H9 (cell line): Measurements from ENCODE around the gene RPS8. TPM values are rescaled to one million over a fixed set of nuclear protein-coding genes. Genes with fewer than 3 reads are reported as not detected.

Source experiments
- DNase-seq: peaks from one replicate; pipeline ENCODE4 v3.0.0-alpha.2; 2017
- H2AFZ ChIP-seq: one replicate; pipeline ENCODE4 v1.6.1; 2013; ENCODE audit warnings: mild to moderate bottlenecking, low read length, control low read depth, moderate library complexity
- H2AK5ac ChIP-seq: 2 replicates; pipeline ENCODE4 v1.6.1; 2013; ENCODE audit warnings: low read length, control low read depth, mixed read lengths; ENCODE audit not compliant: insufficient read length
- H2BK120ac ChIP-seq: one replicate; pipeline ENCODE4 v1.6.1; 2013; ENCODE audit warnings: low read depth, mild to moderate bottlenecking, low read length, control low read depth, inconsistent platforms; ENCODE audit not compliant: poor library complexity, severe bottlenecking
- H2BK12ac ChIP-seq: 2 replicates; pipeline ENCODE4 v1.6.1; 2013; ENCODE audit warnings: low read length, control low read depth, mixed read lengths, low read depth; ENCODE audit not compliant: insufficient read length
- H2BK15ac ChIP-seq: 2 replicates; pipeline ENCODE4 v1.6.1; 2013; ENCODE audit warnings: low read depth, low read length, control low read depth
- H2BK20ac ChIP-seq: one replicate; pipeline ENCODE4 v1.6.1; 2013; ENCODE audit warnings: low read depth, mild to moderate bottlenecking, low read length, control low read depth, inconsistent platforms; ENCODE audit not compliant: poor library complexity, severe bottlenecking
- H2BK5ac ChIP-seq: 2 replicates; pipeline ENCODE4 v1.6.1; 2013; ENCODE audit warnings: low read length, control low read depth, mixed read lengths; ENCODE audit not compliant: insufficient read length
- H3K14ac ChIP-seq: 2 replicates; pipeline ENCODE4 v1.6.1; 2013; ENCODE audit warnings: low read length, control low read depth; ENCODE audit not compliant: insufficient read depth
- H3K18ac ChIP-seq: 2 replicates; pipeline ENCODE4 v1.6.1; 2013; ENCODE audit warnings: low read depth, mild to moderate bottlenecking, mixed read lengths, low read length, control low read depth; ENCODE audit not compliant: insufficient read length
- H3K23ac ChIP-seq: 2 replicates; pipeline ENCODE4 v1.6.1; 2013; ENCODE audit warnings: low read length, control low read depth, mixed read lengths, low read depth; ENCODE audit not compliant: insufficient read length
- H3K23me2 ChIP-seq: 2 replicates; pipeline ENCODE4 v1.6.1; 2013; ENCODE audit warnings: low read depth, mild to moderate bottlenecking, mixed read lengths, low read length, control low read depth; ENCODE audit not compliant: insufficient read length, poor library complexity, severe bottlenecking
- H3K27ac ChIP-seq: 2 replicates; pipeline ENCODE4 v1.5.1; 2013; ENCODE audit warnings: low read length, control low read depth, mixed read lengths, low read depth; ENCODE audit not compliant: insufficient read length
- H3K27me3 ChIP-seq: 2 replicates; pipeline ENCODE4 v1.6.1; 2013; ENCODE audit warnings: low read length, control low read depth, inconsistent platforms; ENCODE audit not compliant: insufficient read depth
- H3K4ac ChIP-seq: 2 replicates; pipeline ENCODE4 v1.6.1; 2013; ENCODE audit warnings: low read depth, mild to moderate bottlenecking, control low read depth, inconsistent platforms, low read length, moderate library complexity
- H3K4me1 ChIP-seq: 2 replicates; pipeline ENCODE4 v1.6.1; 2013; ENCODE audit warnings: low read length, control low read depth, inconsistent platforms; ENCODE audit not compliant: insufficient read depth
- H3K4me2 ChIP-seq: 2 replicates; pipeline ENCODE4 v1.6.1; 2013; ENCODE audit warnings: low read length, control low read depth, mixed read lengths; ENCODE audit not compliant: insufficient read length, insufficient read depth
- H3K56ac ChIP-seq: 2 replicates; pipeline ENCODE4 v1.6.1; 2013; ENCODE audit warnings: low read depth, mild to moderate bottlenecking, mixed read lengths, low read length, control low read depth; ENCODE audit not compliant: insufficient read length
- H3K79me1 ChIP-seq: 2 replicates; pipeline ENCODE4 v1.6.1; 2013; ENCODE audit warnings: low read depth, mild to moderate bottlenecking, moderate library complexity, low read length, control low read depth, inconsistent platforms; ENCODE audit not compliant: insufficient read depth, poor library complexity, severe bottlenecking
- H3K79me2 ChIP-seq: 2 replicates; pipeline ENCODE4 v1.6.1; 2013; ENCODE audit warnings: low read length, control low read depth, inconsistent platforms; ENCODE audit not compliant: insufficient read depth
- H3K9ac ChIP-seq: 2 replicates; pipeline ENCODE4 v1.6.1; 2013; ENCODE audit warnings: low read length, control low read depth, mixed read lengths; ENCODE audit not compliant: insufficient read length; ENCODE audit errors: extremely low read depth
- H3K9me3 ChIP-seq: one replicate; pipeline ENCODE4 v1.6.1; 2013; ENCODE audit warnings: low read depth, low read length, inconsistent platforms; ENCODE audit not compliant: control insufficient read depth
- H3T11ph ChIP-seq: one replicate; pipeline ENCODE4 v1.6.1; 2013; ENCODE audit warnings: mild to moderate bottlenecking, low read length, control low read depth, inconsistent platforms
- H4K20me1 ChIP-seq: one replicate; pipeline ENCODE4 v1.6.1; 2013; ENCODE audit not compliant: control insufficient read depth, insufficient read length, insufficient read depth
- H4K5ac ChIP-seq: 2 replicates; pipeline ENCODE4 v1.6.1; 2013; ENCODE audit warnings: low read depth, mild to moderate bottlenecking, mixed read lengths, low read length, control low read depth; ENCODE audit not compliant: insufficient read length
- H4K8ac ChIP-seq: replicated peaks from 2 replicates; pipeline ENCODE4 v1.6.1; 2013; ENCODE audit warnings: low read length, control low read depth, mixed read lengths, low read depth; ENCODE audit not compliant: insufficient read length
- H4K91ac ChIP-seq: 2 replicates; pipeline ENCODE4 v1.6.1; 2013; ENCODE audit warnings: low read depth, mild to moderate bottlenecking, moderate library complexity, mixed read lengths, low read length, control low read depth; ENCODE audit not compliant: insufficient read length
- H3K27ac Mint-ChIP-seq, 3 experiments: 2 replicates in 2 of 3; 3 replicates in 1 of 3; pipeline ENCODE4 v1.8.0; 2020 to 2021; ENCODE audit warnings: mixed read lengths in 3 of 3, mild to moderate bottlenecking in 1 of 3, moderate library complexity in 1 of 3
- H3K27me3 Mint-ChIP-seq: 2 replicates; pipeline ENCODE4 v1.8.0; 2021; ENCODE audit warnings: low read depth, mild to moderate bottlenecking, moderate library complexity, mixed read lengths
- H3K36me3 Mint-ChIP-seq, 3 experiments: 2 replicates in 2 of 3; 3 replicates in 1 of 3; pipeline ENCODE4 v1.8.0; 2020 to 2021; ENCODE audit warnings: low read depth in 3 of 3, mixed read lengths in 3 of 3; ENCODE audit not compliant: insufficient read depth in 1 of 3
- H3K4me1 Mint-ChIP-seq, 2 experiments: 2 replicates each; pipeline ENCODE4 v1.8.0; 2020; ENCODE audit warnings: mixed read lengths in 2 of 2
- H3K4me3 Mint-ChIP-seq, 2 experiments: 2 replicates in 1 of 2; 3 replicates in 1 of 2; pipeline ENCODE4 v1.8.0; 2020 to 2021; ENCODE audit warnings: mild to moderate bottlenecking in 2 of 2, mixed read lengths in 2 of 2, moderate library complexity in 1 of 2
- H3K9me3 Mint-ChIP-seq, 2 experiments: 2 replicates in 1 of 2; 3 replicates in 1 of 2; pipeline ENCODE4 v1.8.0; 2020; ENCODE audit warnings: mild to moderate bottlenecking in 2 of 2, mixed read lengths in 2 of 2, moderate library complexity in 1 of 2
- CTCF ChIP-seq: fragments of 200-600 bp; sonication (generic); conservative IDR thresholded peaks from 3 replicates; pipeline ENCODE4 v1.8.0; 2021; ENCODE audit warnings: antibody characterized with exemption, mild to moderate bottlenecking
- WGBS: extraction: QIAGEN DNeasy Blood & Tissue Kit; methylation state at CpG from one replicate; pipeline ENCODE4 v1.1.7; 2013; ENCODE audit warnings: missing lambda C conversion rate, low lambda C conversion rate, mixed read lengths; ENCODE audit not compliant: insufficient read length; ENCODE audit errors: extremely low coverage; 5-methylcytosine and 5-hydroxymethylcytosine counted together
- total RNA-seq: library from RNA; stranded (reverse); gene quantifications from 2 replicates; pipeline ENCODE4 v1.2.1, GENCODE V29; 2021

The RPS8 gene
- total RNA-seq, 1 experiment from 2014 or later = 2,591 TPM

GRCh38 chr1:44788120-44788860, 12.9 kb downstream of the RPS8 start, which contains the start of gene BEST4:
BEST4 (minus strand) TSS chr1:44788170; CDS start chr1:44787705, 465 bp downstream.
- Histone ChIP-seq H2BK5ac (no peak within 1 kb of the TSS), H3K4ac (no peak within 1 kb of the TSS), H3K14ac (no peak within 1 kb of the TSS), H3K56ac (no peak within 1 kb of the TSS), H3K4me2 (no peak within 1 kb of the TSS), H2AFZ (no peak within 1 kb of the TSS), H3K27me3 (no peaks in the 10 kb centered on the region), H3T11ph (no peak within 1 kb of the TSS), H3K18ac (no peak within 1 kb of the TSS), H4K20me1 (no peaks in the 10 kb centered on the region), H3K4me1 (no peaks in the 10 kb centered on the region), H3K79me2 (no peaks in the 10 kb centered on the region), H2AK5ac (no peak within 1 kb of the TSS), H3K23ac (no peak within 1 kb of the TSS), H3K27ac (no peak within 1 kb of the TSS), H4K91ac (no peak within 1 kb of the TSS), H2BK120ac (no peak within 1 kb of the TSS), H3K23me2 (peaks cover 9% of the 10 kb centered on the region), H3K79me1 (no peaks in the 10 kb centered on the region), H3K9ac (no peak within 1 kb of the TSS), H2BK12ac (no peak within 1 kb of the TSS), H2BK20ac (no peak within 1 kb of the TSS), H4K5ac (no peak within 1 kb of the TSS), H4K8ac (no peak within 1 kb of the TSS), H2BK15ac (no peak within 1 kb of the TSS), H3K9me3 (no peaks in the 10 kb centered on the region)
- Mint-ChIP-seq H3K36me3 (no peaks in the 10 kb centered on the region; a peak in 2 of 7 replicates), H3K4me1 (peaks cover 32 to 41% of the 10 kb centered on the region in 2 experiments), H3K9me3 (no peaks in the 10 kb centered on the region; a peak in 1 of 5 replicates), H3K4me3 (no peak within 1 kb of the TSS), H3K27ac (no peak within 1 kb of the TSS; a peak in 2 of 7 replicates), H3K27me3 (peaks cover 12% of the 10 kb centered on the region)
- DNase-seq = no peak
- no CpG with 5 or more reads among the region's 9 CpGs for WGBS
- TF ChIP-seq CTCF = no peak
